ENCODE data around the gene RANGAP1.

Gene RANGAP1

GRCh38 chr22:41201141-41201540, 84.8 kb downstream of the RANGAP1 start:
- no peaks in the 10 kb centered on the region for H3K9me3 ChIP-seq
- H3K27me3 ChIP-seq = peaks cover 30% of the 10 kb centered on the region
- no peak overlapping the region for H3K4me3 ChIP-seq (ENCODE audit: low read depth in 1 of 2, low read length in 1 of 2)
- no peak overlapping the region for H3K27ac ChIP-seq
- peaks cover 28 to 31% of the 10 kb centered on the region in 2 experiments for H3K4me1 ChIP-seq (ENCODE audit: control insufficient read depth in 1 of 2, insufficient read depth in 1 of 2, low read depth in 1 of 2, low read length in 1 of 2)
- no peaks in the 10 kb centered on the region for H3K36me3 ChIP-seq
- TF ChIP-seq CTCF (IDR thresholded peaks at IDR 0.05) = no peak

GRCh38 chr22:41198027-41198580, 87.9 kb downstream of the RANGAP1 start:
- H3K4me3 ChIP-seq (ENCODE audit: low read depth in 1 of 2, low read length in 1 of 2) = peak overlapping the region; percentile 63 to 83
- no peaks in the 10 kb centered on the region for H3K9me3 ChIP-seq
- TF ChIP-seq CTCF (IDR thresholded peaks at IDR 0.05) = no peak
- peaks cover 17 to 19% of the 10 kb centered on the region in 2 experiments for H3K4me1 ChIP-seq (ENCODE audit: control insufficient read depth in 1 of 2, insufficient read depth in 1 of 2, low read depth in 1 of 2, low read length in 1 of 2)
- H3K27me3 ChIP-seq = peaks cover 43% of the 10 kb centered on the region
- H3K36me3 ChIP-seq = no peaks in the 10 kb centered on the region
- H3K27ac ChIP-seq = peak overlapping the region; percentile 33

- Histone ChIP-seq H3K27ac (peak overlapping the region; percentile 33), H3K4me3 (ENCODE audit: low read depth in 1 of 2, low read length in 1 of 2) (peak overlapping the region; percentile 63 to 83)
Measured at GRCh38 chr22:41197038-41197972, 88.7 kb downstream of the RANGAP1 start.

More at GRCh38 chr22:41197038-41197972, 88.7 kb downstream of the RANGAP1 start:
- Histone ChIP-seq H3K27me3 (peaks cover 43% of the 10 kb centered on the region), H3K9me3 (no peaks in the 10 kb centered on the region), H3K4me1 (ENCODE audit: control insufficient read depth in 1 of 2, insufficient read depth in 1 of 2, low read depth in 1 of 2, low read length in 1 of 2) (peaks cover 17 to 19% of the 10 kb centered on the region in 2 experiments), H3K36me3 (no peaks in the 10 kb centered on the region)
- TF ChIP-seq CTCF (IDR thresholded peaks at IDR 0.05) = no peak
